Esophagus muscularis mucosa (tissue), 4 donors: ENCODE measurements around the gene PATE1. TPM values are rescaled to one million over a fixed set of nuclear protein-coding genes. Genes with fewer than 3 reads are reported as not detected.
"Not testable (repeated sequence)": the region's sequence is repeated elsewhere in the genome, so short reads cannot be mapped to it uniquely, and the experiment has no call there.

ENCODE experiments used
- DNase-seq: peaks from one replicate; pipeline ENCODE4 v3.0.0-alpha.2; 2017; ENCODE audit errors: extremely low spot score
- H3K27ac ChIP-seq, 4 donors: fragments of 200-600 bp; sonication (generic); replicated peaks in 1 of 4; 1 replicate in 3 of 4; 2 replicates in 1 of 4; pipeline ENCODE4 v1.5.1; 2016 to 2019; ENCODE audit warnings: mild to moderate bottlenecking in 1 of 4
- H3K27me3 ChIP-seq, 4 donors: fragments of 200-600 bp; sonication (generic); one replicate each; pipeline versions ENCODE4 v1.5.1 to v1.6.0; 2016 to 2019
- H3K36me3 ChIP-seq, 4 donors: fragments of 200-600 bp; sonication (generic); one replicate each; pipeline ENCODE4 v1.5.1; 2016 to 2019
- H3K4me1 ChIP-seq, 4 donors: fragments of 200-600 bp; sonication (generic); one replicate each; pipeline ENCODE4 v1.5.1; 2016 to 2019
- H3K4me3 ChIP-seq, 4 donors: fragments of 200-600 bp; sonication (generic); 1 replicate in 2 of 4; 2 replicates in 2 of 4; pipeline ENCODE4 v1.5.1; 2016 to 2019; ENCODE audit warnings: mild to moderate bottlenecking in 4 of 4, moderate library complexity in 1 of 4
- H3K9me3 ChIP-seq, 4 donors: fragments of 200-600 bp; sonication (generic); 1 replicate in 3 of 4; 2 replicates in 1 of 4; pipeline ENCODE4 v1.5.1; 2016 to 2019
- EP300 ChIP-seq: sonication (generic); formaldehyde crosslinking; IDR thresholded peaks from one replicate; pipeline ENCODE4 v1.6.1; 2017; ENCODE audit warnings: antibody characterized with exemption
- POLR2A ChIP-seq: fragments of 450-650 bp; IDR thresholded peaks from one replicate; pipeline ENCODE4 v1.6.1; 2017; ENCODE audit warnings: antibody characterized with exemption, moderate library complexity, mild to moderate bottlenecking, low read depth
- POLR2AphosphoS5 ChIP-seq, 2 donors: sonication (generic); formaldehyde crosslinking; IDR thresholded peaks; one replicate each; pipeline ENCODE4 v1.6.1; 2017; ENCODE audit warnings: antibody characterized with exemption in 2 of 2
- WGBS: methylation state at CpG from one replicate; pipeline ENCODE4 v1.1.5; 2018; 5-methylcytosine and 5-hydroxymethylcytosine counted together
- intact Hi-C: fragments of 100-400 bp; cut with DNase I; formaldehyde crosslinking; loops from one replicate; pipeline ENCODE4 v1.15.1; 2023
- total RNA-seq, 4 donors: library from RNA; depleted of rRNA; stranded (reverse); fragments of >200 nt; gene quantifications; one replicate each; pipeline versions ENCODE4 v1.1.0 to v1.2.1, GENCODE V29; 2016
- TF ChIP-seq, protein P1 (sequence below), 3 experiments: fragments of 200-600 bp in 2 of 3; fragments of 450-650 bp in 1 of 3; sonication (generic) in 2 of 3; IDR thresholded peaks; one replicate each; pipeline ENCODE4 v1.5.1; 2017 to 2019; ENCODE audit warnings: antibody characterized with exemption in 3 of 3, mild to moderate bottlenecking in 2 of 3, moderate library complexity in 1 of 3

PATE1 gene, protein sequence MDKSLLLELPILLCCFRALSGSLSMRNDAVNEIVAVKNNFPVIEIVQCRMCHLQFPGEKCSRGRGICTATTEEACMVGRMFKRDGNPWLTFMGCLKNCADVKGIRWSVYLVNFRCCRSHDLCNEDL
- total RNA-seq: not detected

- Histone ChIP-seq H3K4me3 (no peak within 1 kb of the TSS), H3K36me3 (no peaks in the 10 kb centered on the region), H3K27ac (no peak within 1 kb of the TSS), H3K4me1 (no peaks in the 10 kb centered on the region), H3K27me3 (no peaks in the 10 kb centered on the region), H3K9me3 (no peaks in the 10 kb centered on the region)
- intact Hi-C loops: no loop called here
- no peak for DNase-seq
- TF ChIP-seq, protein P1, sequence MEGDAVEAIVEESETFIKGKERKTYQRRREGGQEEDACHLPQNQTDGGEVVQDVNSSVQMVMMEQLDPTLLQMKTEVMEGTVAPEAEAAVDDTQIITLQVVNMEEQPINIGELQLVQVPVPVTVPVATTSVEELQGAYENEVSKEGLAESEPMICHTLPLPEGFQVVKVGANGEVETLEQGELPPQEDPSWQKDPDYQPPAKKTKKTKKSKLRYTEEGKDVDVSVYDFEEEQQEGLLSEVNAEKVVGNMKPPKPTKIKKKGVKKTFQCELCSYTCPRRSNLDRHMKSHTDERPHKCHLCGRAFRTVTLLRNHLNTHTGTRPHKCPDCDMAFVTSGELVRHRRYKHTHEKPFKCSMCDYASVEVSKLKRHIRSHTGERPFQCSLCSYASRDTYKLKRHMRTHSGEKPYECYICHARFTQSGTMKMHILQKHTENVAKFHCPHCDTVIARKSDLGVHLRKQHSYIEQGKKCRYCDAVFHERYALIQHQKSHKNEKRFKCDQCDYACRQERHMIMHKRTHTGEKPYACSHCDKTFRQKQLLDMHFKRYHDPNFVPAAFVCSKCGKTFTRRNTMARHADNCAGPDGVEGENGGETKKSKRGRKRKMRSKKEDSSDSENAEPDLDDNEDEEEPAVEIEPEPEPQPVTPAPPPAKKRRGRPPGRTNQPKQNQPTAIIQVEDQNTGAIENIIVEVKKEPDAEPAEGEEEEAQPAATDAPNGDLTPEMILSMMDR (IDR thresholded peaks at IDR 0.05): no peak
- no peak for TF ChIP-seq POLR2A
- no peak for TF ChIP-seq POLR2AphosphoS5 (IDR thresholded peaks at IDR 0.05)
- no peak for TF ChIP-seq EP300
- 89% methylated on average over 3 of the region's 3 CpGs for WGBS
Measured at GRCh38 chr11:125745979-125746378, at the start of gene PATE1. TSS of gene PATE1 (plus strand) at chr11:125746279. CDS start at chr11:125746305, 26 bp downstream.

- Histone ChIP-seq H3K36me3 (no peaks in the 10 kb centered on the region), H3K27me3 (no peaks in the 10 kb centered on the region), H3K27ac (no peak overlapping the region), H3K9me3 (no peaks in the 10 kb centered on the region), H3K4me1 (no peaks in the 10 kb centered on the region), H3K4me3 (no peak overlapping the region)
- intact Hi-C loops: no loop called here
- no peak for TF ChIP-seq EP300
- TF ChIP-seq, protein P1 (IDR thresholded peaks at IDR 0.05): no peak
- TF ChIP-seq POLR2AphosphoS5 (IDR thresholded peaks at IDR 0.05): no peak
- no peak for TF ChIP-seq POLR2A
- 85% methylated on average over 6 of the region's 6 CpGs for WGBS
- DNase-seq: no peak
Measured at GRCh38 chr11:125701018-125701610, 45.0 kb upstream of the PATE1 start.

GRCh38 chr11:125701858-125702621 is 44.0 kb upstream of the PATE1 start:
- peak; percentile 53 for DNase-seq
- H3K36me3 ChIP-seq: no peaks in the 10 kb centered on the region
- WGBS: 49% methylated on average over 6 of the region's 6 CpGs
- H3K9me3 ChIP-seq: no peaks in the 10 kb centered on the region
- intact Hi-C loops: no loop called here
- H3K27me3 ChIP-seq: no peaks in the 10 kb centered on the region
- no peak for TF ChIP-seq EP300
- no peak overlapping the region for H3K4me3 ChIP-seq
- no peaks in the 10 kb centered on the region for H3K4me1 ChIP-seq
- no peak overlapping the region for H3K27ac ChIP-seq

DNA sequence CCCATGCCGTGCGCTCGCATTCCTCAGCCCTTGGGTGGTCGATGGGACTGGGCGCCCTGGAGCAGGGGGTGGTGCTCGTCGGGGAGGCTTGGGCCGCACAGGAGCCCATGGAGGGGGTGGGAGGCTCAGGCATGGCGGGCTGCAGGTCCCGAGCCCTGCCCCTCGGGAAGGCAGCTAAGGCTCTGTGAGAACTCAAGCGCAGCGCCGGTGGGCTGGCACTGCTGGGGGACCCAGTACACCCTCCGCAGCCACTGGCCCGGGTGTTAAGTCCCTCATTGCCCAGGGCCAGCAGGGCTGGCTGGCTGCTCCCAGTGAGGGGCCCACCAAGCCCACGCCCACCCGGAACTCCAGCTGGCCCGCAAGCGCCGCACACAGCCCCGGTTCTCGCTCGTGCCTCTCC is 41.4 kb upstream of the PATE1 start:
- H3K9me3 ChIP-seq, H3K27me3 ChIP-seq, DNase-seq, intact Hi-C loops, H3K36me3 ChIP-seq, H3K4me1 ChIP-seq, H3K4me3 ChIP-seq, H3K27ac ChIP-seq: not testable (repeated sequence)
- WGBS: 96% methylated on average over 9 of the region's 24 CpGs

DNA sequence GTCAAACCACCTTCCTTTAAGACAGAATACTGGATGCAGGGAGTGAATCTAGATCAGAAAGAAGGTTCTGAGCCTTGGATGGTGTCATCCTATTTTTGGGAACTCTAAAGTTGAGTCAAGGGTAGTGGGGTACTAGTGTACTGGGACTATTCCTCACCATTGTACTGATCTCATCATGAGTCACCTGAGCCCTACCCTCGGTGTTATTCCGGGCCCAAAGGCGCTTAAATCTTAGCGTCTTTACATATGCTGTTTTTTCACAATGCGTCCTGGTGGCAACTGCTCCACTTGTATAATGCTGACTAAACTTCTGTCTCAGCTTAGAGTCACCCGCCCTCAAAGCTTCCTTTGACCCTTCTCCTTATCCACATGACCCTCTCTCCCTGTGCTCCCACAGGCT is 25.3 kb upstream of the PATE1 start:
- Histone ChIP-seq H3K27ac (no peak overlapping the region), H3K4me1 (no peaks in the 10 kb centered on the region), H3K9me3 (peaks cover 0 to 14% (median 10%) of the 10 kb centered on the region in 4 donors), H3K4me3 (no peak overlapping the region), H3K36me3 (no peaks in the 10 kb centered on the region), H3K27me3 (no peaks in the 10 kb centered on the region)
- DNase-seq: no peak
- no peak for TF ChIP-seq EP300
- no peak for TF ChIP-seq POLR2AphosphoS5 (IDR thresholded peaks at IDR 0.05)
- TF ChIP-seq, protein P1 (IDR thresholded peaks at IDR 0.05): no peak
- TF ChIP-seq POLR2A: no peak
- intact Hi-C loops: no loop called here
- WGBS: 88% methylated on average over 6 of the region's 6 CpGs
